ENCODE measurements around the gene ACOT7. TPM values are rescaled to one million over a fixed set of nuclear protein-coding genes. Genes with fewer than 3 reads are reported as not detected.

ACOT7 gene
- total RNA-seq, 2 donors from 2014 or later = 17.6 to 26.5 TPM

DNA sequence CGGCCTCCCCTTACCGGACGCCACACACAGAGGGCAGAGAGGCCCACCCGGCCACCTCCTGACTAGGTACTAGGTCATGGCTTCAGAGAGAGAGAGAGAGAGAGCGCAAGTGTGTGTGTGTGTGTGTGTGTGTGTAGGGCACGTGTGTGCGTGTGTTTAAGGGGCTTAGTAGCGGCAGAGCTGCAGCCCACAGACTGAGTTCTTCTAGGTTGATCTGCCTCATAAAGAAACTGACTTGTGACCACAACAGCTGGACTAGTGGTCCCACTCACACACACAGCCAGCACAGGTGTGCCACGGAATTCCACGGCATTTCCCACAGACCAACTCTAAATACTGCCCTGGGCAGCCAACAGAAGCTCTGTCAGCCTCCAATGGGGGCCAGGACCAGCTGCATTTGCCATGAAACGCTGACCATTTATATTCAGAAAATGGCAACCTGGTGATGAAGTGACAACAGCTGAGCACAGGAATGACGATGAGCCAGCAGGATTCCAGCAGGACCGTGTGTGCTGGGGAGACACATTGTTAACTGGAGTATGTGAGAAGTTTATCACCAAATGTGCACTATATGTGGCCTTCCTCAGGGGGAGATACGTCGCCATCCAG, 93.9 kb downstream of the ACOT7 start:
- intact Hi-C loops (cut with DNase I) = no loop called here
- no peak for DNase-seq (ENCODE audit: low spot score)

DNA sequence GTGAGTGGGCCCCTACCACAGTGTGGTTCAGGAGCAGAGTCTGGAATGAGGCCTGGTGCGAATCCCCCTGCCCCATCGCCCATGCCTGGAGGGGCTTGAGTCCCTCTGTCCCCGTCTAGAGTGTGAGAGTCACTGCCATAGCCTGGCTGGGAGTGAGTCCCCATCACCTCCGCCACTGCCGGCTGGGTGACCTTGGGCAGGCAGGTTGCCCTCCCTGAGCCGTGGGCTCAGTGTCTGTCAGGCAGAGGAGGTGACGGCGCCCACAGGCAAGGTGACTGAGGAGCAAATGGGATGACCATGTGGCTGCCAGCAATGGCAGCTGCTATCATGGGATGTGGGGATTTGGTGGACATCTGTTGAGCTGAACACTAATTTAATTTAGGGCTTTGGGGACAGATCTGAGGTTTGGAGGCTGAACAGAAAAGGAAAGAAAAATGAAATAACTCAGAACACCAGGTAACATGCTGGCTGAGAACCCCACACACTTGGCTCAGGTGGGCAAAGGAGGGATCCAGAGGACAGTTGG, 94.6 kb downstream of the ACOT7 start:
- intact Hi-C loops (cut with DNase I) = no loop called here
- no peak for DNase-seq (ENCODE audit: low spot score)

DNA sequence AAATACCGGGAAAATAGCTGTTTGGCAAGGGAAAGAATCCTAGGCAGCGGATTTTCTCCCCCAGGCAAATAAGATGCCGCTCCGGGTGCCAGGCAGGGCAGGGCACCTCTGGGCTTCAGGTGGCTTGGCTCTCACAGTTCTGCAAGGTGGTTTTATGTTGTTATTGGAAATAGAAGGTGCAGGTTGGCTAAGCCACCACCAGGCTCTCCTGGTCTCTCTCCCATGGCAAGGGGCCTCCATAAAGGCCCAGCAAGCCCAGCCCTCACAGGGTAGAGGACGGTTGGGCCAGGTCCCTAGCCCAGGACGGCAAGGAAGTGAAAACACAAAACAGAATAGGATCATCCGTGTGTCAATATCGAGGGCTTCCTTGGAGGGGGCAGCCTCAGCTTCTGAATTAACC, 95.0 kb downstream of the ACOT7 start:
- no peak for DNase-seq (ENCODE audit: low spot score)
- intact Hi-C loops (cut with DNase I) = no loop called here

DNA sequence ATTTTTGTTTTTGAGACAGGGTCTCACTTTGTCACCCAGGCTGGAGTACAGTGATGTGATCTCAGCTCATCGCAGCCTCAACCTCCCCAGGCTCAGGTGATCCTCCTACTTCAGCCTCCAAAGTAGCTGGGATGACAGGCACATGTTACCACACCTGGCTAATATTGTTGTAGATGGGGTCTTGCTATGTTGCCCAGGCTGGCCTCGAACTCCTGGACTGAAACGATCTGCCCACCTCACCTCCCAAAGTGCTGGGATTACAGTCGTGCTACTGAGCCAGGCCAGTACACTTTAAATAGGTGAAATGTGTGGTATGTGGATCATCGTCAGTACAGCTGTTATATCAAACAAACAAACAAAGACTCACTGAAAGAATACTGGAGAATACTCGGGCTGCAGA, 97.7 kb downstream of the ACOT7 start:
- intact Hi-C loops (cut with DNase I) = no loop called here
- no peak for DNase-seq (ENCODE audit: low spot score)

DNA sequence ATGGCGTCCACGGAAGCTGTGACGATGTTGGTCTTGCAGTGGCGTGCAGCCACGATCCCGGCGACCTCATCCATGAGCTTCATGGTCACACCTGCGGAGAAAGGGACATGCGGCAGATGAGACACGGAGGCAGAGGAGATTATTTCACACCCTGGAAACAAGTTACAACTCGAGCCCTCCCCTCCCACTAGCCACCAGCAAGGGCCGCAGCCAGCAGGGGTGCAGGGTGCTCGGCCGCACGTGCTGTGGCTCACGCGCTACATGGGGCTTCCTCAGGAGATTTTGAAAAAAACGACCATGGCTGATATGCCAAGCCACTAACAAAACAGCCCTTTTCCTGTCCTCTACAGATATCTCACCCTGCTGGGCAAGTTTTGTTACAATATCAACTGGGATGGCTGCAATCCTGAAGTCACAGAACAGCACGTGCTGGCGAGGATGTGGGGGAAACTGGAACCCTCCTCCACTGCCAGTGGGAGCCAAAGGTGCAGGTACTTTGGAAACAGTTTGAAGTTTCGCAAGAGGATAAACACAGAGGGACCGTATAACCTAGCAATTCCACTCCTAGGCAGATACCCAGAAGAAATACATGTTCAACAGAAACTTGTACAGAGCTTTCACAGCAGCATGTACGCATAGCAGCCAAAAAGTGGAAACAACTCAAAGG, 98.5 kb downstream of the ACOT7 start:
- intact Hi-C loops (cut with DNase I) = no loop called here
- no peak for DNase-seq (ENCODE audit: low spot score)

DNA sequence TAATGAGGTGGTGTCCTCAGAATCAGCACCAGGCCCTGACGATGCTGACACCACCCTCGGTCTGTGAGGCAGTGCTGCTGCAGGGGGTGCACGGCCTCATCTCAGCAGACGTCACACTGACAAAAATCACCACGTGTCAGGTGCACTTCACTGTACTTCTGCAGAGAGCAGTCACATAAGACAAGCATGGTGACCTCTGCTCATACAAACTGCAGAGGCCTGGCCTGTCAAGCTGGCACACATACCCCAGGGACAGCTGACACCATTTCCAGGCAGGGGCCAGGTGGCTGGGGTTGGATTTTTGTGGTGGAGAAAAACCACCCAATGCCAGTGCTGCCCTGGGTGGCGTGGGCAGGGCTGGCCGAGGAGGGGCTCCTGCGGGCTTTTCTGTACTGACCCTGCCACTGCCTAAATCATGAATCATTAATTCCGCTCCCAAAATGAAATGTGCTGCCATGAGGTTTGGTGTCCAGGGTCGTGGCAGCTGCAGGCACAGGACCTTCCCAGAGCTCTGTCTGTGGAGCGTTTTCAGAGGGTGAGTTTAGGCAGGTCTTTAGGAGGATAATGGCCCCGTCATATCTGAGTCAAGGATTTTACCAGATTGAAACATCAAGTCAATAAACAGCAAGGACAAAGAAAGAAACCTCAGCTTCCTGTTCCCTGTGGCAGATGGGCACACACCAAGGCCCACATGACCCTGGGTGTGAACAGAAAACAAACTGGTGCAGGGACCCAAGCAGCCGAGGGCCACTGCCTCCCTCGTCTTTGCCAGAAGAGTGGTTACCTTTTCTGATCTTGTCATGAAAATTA, 99.3 kb downstream of the ACOT7 start:
- DNase-seq (ENCODE audit: low spot score) = no peak
- intact Hi-C loops (cut with DNase I) = no loop called here

DNA sequence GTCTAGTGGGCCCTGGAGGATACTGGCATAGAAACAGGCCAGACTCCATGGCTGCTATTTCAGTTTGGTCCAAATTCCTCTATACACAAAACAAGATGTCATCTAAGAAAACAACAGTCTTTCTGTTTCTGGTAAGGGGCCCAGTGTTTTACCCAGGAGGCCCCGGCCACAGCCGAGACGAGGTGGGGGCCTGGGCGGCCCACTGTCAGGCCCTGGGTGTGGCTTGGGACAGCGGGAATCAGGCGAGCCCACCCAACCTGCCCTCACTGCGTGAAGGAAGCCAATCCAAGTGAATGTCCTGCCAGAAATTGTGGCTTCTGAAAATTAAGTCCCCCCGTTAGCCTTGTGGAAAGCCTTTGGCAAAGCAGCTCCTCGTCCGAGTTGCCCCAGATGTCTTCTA, 101.5 kb downstream of the ACOT7 start:
- intact Hi-C loops (cut with DNase I) = no loop called here
- no peak for DNase-seq (ENCODE audit: low spot score)

DNA sequence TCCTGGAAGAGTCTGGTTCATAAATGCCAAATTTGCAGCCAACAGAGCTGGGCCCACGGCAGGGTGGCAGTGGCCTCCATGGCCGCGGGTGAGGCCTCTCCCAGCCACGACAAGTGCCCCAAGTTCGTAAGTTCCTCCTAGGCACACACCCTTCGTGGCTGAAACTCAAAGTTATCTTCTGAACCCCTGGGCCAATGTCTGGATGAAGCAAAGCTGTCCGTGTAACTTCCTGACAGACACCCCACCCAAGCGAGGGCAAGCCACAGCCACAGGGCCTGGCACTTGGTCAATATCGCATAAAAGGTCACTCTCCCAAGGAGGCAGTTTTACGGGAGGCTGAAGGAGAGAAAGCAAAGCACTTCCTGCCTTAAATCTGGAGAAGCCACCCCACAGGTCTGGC, 104.9 kb downstream of the ACOT7 start:
- DNase-seq (ENCODE audit: low spot score) = peak; percentile 79
- intact Hi-C loops (cut with DNase I) = no loop called here

DNA sequence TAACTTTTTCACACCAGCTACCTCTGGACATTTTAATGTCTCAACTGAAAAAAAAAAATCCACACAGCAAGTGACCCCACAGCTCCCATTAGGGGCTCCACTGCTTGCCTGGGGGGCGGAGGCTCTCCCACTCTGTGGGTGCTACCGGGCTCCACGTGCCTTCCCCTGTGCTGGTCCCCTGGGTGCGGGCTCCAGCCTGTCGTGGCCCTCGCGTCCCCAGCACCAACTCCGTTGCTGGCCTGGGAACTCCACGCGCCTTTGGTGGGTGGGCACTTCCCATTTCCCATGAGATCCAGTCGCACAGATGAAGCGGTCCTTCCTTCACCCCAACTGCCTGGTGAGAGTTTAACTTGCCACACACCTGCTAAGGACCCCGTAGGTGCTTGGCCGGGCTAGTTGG, 105.5 kb downstream of the ACOT7 start:
- peak; percentile 71 for DNase-seq (ENCODE audit: low spot score)
- intact Hi-C loops (cut with DNase I) = no loop called here

DNA sequence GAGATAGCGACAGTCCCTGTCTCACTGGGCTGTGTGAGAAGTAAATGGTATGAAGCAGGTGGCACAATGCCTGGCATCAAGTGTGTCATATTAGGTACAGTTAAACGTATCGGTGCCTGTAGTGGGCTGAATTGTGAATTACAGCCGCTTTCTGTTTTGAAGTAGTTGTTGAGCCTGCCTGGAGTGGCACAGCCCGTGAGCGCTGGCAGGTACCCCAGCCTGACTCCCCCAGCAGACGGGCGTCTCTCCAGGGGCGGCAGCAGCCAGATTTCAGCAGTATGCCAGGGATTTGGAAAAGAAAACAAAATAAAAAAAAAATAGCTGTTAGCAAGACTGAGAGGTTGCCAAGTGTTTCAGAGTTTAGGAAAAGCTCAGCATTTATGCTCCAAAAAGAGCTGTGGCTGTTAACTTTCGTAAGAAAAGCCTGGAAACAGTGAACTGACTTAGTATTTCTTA, 106.1 kb downstream of the ACOT7 start:
- peak; percentile 83 for DNase-seq (ENCODE audit: low spot score)
- intact Hi-C loops (cut with DNase I) = no loop called here

DNA sequence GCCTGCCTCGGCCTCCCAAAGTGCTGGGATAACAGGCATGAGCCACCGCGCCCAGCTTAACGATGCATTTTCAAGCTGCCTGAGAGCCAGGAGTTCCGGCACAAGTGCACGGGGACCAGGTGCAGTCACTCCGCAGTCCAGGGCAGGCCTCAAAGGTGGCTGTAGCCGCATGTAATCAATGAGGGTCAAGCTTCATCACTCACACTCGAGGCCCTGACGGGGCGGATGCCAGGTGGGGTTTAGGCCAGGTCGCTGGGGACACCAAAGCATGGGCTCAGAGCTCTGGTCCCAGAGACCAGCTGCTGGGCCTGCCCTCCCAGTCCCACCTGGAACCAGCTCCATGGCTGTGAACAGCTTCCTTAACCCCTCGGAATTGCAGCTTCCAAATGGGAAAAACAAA, 106.5 kb downstream of the ACOT7 start:
- DNase-seq (ENCODE audit: low spot score) = no peak
- intact Hi-C loops (cut with DNase I) = no loop called here

DNA sequence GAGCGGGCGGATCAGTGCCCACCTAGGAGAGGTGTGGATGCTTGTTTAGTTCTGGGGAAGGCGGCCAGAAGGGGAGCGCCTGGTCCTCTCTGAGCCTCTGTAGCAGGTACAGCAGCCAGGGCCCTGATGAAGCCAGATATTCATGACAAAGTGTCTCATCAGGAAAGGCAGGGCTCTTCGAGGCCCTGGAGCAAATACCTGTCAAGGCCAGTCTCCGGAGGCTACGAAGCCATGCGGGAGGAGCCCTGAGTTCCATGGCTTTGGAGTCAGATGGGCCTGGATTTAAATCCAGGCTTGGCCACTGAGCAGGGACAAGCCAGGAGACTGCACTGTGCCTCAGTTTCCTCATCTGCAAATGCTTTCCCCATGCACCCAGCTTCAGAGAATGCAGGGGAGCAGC, 107.3 kb downstream of the ACOT7 start:
- intact Hi-C loops (cut with DNase I) = no loop called here
- DNase-seq (ENCODE audit: low spot score) = no peak

DNA sequence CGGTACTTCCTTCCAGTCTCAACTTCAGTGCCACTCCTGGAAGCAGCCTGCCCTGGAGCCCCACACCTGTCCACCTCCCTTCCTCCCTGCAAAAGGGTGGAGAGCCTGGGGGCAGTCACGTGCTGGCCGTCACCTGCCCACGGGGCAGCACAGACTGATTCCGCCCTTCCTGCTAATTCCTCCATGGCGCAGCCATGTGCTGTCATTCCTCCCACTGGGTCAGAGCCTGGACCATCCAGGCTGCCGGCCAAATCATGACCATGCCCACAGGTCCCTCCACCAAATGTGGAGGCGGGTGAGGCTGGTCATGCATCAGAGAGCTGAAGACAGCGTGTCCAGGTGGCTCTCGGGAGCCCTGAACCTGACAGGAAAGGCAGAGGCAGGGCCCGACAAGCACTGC, 108.2 kb downstream of the ACOT7 start:
- intact Hi-C loops (cut with DNase I) = no loop called here
- no peak for DNase-seq (ENCODE audit: low spot score)

DNA sequence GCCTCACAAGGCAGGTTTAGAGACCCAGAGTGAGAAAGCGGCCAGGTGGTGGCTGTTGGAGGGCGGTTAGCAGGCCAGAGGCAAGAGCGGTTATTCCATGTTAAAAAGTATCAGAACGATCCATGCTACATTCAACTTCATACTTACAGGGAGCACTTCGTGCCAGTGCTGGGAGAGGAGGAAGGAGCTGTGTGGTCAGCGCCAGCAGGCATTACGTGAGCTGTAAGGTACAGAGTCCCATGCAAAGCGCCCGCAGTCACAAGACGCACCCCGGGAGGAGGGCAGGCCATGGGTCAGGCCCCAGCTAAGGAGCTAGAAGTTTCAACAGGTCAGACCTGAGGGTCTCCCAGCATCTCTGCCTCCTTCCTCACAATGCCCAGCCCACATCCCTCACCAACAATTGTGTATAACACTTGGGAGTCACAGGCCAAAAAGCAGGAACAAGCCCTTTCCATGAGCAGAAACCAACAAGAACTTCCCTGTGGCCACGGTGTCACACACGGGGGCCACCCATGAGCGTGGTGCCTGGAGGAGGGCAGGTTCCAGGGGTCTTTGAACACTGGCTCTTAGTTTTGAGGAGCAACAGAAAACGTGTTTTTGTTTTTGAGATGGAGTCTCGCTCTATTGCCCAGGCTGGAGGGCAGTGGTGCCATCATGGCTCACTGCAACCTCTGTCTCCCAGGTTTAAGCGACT, 110.8 kb downstream of the ACOT7 start:
- no peak for DNase-seq (ENCODE audit: low spot score)
- intact Hi-C loops (cut with DNase I) = no loop called here

DNA sequence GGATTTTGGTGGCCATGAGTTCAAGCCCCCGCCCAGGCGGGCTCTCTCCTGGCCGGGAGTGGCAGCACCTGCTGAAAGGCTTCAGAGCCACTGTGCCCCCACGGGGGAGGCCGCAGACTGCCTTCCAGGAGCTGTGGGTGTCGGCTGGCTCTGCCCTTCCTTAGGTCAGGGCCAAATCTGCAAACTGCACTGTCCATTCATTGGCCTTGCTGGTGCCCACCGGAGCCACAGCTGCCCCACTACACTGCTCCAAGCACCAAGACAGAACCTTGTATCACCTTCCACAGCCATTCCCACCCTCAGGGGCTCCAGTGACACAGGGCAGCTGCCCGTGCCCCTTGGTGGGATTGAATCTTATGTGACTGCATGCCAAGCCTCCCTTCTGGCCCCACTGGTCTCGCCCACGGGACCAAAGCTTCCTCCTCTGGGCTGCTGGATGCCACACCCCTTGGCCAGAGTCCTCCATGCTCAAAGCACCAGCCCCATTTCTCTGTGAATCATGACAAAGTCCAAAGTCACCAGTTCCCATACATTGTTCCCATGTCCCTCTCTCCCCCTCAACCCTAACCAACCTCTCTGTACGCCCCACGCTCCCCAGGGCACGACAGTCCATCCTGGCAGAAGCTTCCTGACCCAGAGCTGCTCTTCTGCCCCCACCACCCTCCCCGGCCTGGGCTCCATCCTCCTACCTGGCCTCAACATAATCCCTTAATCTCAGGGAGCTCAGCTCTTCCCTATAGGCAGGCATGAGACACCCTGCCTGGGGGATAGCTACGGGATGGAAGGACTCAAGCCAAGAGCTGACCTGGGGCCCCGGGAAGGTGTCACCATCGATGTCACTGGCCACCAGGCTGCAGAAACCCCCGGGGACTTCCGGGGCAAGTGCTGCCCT, 111.8 kb downstream of the ACOT7 start:
- intact Hi-C loops (cut with DNase I) = no loop called here
- no peak for DNase-seq (ENCODE audit: low spot score)

DNA sequence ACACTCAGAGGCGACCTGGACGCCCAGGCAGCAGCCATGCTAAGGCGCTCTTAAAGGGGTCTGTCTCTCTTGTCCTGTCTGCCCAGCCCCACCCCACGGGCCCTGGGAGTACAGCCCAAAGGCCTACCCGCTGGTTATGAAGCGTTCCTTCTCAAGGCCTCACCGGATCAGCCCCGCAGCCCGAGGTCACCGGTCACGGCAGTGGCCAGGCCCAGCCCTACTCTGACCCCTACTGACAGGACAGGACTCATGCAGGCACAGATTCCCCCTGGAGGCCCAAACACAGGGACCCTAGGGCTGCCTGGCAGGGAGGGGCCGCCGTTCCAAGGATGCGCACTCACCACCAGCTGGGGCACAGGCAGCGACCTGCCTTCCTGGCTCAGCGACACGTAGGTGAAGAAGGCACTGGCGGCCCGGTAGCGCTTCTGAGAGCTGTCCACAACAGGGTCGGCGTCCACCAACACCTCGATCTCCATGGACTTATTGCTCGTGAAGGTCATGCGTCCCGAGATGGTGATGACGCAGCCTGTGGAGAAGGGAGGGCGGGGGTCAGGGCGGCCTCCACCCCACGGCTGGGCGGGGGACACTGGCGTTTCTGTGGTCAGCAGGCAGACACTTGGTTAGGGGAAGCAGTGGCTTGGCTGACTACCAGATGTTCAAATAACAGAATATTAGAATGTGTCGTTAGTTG, 112.7 kb downstream of the ACOT7 start:
- no peak for DNase-seq (ENCODE audit: low spot score)
- intact Hi-C loops (cut with DNase I) = no loop called here

DNA sequence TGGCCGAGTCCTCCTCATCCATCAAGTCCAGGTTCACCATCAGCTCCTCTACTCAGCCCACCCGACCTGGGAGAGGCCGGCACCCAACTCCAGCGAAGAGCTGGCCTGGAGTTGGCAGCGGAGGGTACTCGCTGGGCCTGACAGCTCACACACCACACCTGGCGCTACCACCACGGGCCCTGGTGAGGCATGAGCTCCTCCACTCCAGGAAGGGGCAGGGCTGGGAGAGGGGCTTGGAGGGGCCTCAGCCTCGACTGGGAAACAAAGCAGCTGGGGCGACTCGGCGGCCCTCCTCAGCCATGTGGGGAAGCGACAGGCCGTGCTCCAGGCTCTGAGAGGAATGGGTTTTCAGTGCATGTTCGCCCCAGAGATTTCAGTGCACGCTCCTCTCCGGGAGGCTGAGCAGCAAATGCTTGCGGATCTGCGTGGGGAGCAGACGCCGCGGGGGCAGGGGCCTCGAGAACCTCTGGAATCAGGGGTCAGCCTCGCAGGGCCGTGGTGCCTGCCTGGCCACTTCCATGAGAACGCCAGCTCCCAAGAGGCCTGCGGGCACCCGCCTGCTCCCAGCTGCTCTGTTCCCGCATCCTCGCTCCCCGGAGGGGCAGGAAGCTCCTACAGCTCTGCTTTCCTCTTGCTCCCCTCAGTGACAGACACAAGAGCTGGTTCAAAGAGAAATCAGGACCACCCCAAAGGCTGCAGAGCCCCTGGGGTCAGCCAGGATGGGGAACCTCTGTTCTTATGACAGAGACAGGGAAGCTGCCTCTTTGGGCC, 113.8 kb downstream of the ACOT7 start:
- intact Hi-C loops (cut with DNase I) = no loop called here
- peak; percentile 76 for DNase-seq (ENCODE audit: low spot score)

DNA sequence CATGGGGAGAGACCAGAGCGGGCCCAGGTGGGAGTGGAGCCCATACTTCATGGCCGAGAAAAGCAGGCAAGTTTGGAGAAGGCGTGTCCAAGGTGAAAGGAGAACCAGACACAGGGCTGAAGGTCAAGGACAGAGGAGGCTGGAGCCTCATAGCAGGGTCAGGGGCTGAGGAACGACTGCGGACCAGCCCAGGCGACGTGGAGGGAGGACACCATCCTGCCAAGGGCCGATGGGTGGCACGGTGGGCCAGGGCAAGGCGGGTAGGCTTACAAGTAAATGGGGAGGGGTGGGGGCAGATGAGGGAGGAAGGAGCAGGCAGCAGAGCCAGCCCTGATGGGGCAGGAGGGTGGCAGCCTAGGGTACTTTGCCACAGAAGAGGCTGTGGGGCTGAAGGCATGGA, 114.5 kb downstream of the ACOT7 start:
- DNase-seq (ENCODE audit: low spot score) = no peak
- intact Hi-C loops (cut with DNase I) = no loop called here
